HG03097 (cell line): ENCODE data around the gene CDC42EP4.
A peak's percentile ranks its signal among the peaks of the same experiment; 100 is the strongest.
"Not testable (repeated sequence)": the region's sequence is repeated elsewhere in the genome, so short reads cannot be mapped to it uniquely, and the experiment has no call there.

ENCODE experiments used
- ATAC-seq: cut with Tn5 transposase; IDR thresholded peaks from one replicate; pipeline ENCODE4 v1.9.1; 2021; ENCODE audit not compliant: unreplicated experiment, low FRiP score

The CDC42EP4 gene

DNA sequence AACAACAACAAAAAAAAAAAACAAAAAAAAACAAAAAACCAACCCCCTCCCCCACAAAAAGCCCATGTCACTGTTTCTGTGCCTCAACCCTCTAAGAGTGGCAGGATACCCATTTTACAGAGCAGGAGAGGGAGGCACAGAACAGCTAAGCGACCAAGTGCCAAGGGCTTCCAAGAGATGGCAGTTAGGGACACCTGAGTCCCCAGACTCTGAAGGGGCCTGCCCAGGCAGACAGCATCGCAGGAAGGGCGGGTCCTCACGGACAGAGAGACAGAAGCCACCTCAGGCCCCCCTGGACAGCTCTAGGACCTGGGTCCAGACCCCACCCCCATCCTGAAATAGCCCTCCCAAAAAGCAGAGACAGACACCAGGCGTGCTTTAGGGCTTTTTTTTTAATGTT is 28.6 kb downstream of the CDC42EP4 start:
- ATAC-seq, result no peak

DNA sequence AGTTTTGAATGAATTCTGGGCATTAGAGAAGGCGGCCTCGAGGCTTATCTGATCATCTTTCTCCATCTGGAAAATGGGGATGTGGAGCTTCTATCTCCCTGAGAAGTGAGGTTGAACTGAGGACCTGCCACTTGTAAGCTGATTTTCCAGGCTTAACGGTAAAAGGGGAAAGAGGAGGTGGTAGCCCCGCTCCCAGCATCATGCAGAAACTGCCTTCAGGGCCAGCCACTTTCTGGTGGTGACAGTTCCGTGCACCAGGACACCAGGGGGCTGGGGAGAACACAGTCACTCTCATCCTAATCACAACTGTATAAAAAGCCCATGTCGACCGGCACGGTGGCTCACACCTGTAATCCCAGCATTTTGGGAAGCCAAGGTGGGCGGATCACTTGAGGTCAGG is 29.2 kb downstream of the CDC42EP4 start:
- ATAC-seq, result no peak

DNA sequence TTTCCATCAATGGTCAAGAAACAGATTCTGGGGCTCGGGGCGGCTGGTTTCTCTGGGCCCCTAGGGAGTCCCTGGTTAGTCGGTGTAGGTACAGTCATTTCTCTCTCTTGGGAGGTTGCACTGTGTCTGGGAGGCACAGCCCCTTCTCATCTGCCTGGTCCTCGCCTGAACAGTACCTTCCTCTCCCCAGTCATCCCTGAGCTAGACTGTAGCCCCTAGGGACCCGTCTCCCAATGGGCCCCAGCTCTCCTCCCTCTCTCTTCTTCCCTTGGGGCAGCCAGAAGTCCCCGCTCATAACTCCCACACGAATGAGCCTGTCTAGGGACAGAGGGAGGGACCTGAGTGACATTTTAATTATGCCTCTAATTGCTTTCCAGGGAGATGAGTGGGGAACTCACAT is 29.9 kb downstream of the CDC42EP4 start:
- ATAC-seq, result peak; percentile 94

DNA sequence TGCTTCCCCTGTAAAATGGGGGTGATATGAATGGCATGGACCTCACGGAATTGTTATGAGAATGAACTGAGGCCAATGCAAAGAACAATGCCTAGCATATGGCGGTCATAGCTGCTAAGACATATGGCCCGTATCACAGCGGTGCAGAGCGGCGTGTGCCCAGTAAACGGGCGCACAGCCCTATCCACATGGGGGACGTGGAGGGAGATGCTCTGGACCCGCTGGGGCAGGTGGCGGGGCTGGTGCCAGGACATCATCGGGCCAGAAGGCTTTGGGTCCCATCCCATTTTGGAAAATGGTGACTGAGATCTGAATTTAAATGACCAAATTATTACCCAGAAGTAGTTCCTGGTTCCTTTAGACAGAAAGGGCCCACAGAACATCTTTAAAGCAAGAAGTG is 31.6 kb downstream of the CDC42EP4 start:
- no peak for ATAC-seq

DNA sequence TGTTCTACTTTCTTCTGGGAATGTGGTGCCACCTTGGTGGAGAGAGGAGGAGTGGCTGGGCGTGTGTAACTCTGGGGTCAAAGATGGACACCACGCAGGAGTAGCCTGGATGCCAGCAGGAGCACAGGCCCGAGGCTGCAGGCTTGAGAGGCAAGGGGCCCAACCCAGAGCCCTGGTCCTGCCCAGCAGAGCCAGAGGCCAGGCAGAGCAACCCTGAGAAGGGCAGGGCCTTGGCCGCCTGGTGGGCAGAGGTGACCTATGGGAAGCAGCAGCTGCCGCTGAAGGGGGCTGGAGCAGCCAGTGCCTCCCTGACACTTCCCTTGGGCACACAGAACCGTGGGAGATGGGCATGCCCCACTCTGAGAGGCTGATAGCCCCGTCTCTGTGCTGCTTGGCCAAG is 32.1 kb downstream of the CDC42EP4 start:
- no peak for ATAC-seq

DNA sequence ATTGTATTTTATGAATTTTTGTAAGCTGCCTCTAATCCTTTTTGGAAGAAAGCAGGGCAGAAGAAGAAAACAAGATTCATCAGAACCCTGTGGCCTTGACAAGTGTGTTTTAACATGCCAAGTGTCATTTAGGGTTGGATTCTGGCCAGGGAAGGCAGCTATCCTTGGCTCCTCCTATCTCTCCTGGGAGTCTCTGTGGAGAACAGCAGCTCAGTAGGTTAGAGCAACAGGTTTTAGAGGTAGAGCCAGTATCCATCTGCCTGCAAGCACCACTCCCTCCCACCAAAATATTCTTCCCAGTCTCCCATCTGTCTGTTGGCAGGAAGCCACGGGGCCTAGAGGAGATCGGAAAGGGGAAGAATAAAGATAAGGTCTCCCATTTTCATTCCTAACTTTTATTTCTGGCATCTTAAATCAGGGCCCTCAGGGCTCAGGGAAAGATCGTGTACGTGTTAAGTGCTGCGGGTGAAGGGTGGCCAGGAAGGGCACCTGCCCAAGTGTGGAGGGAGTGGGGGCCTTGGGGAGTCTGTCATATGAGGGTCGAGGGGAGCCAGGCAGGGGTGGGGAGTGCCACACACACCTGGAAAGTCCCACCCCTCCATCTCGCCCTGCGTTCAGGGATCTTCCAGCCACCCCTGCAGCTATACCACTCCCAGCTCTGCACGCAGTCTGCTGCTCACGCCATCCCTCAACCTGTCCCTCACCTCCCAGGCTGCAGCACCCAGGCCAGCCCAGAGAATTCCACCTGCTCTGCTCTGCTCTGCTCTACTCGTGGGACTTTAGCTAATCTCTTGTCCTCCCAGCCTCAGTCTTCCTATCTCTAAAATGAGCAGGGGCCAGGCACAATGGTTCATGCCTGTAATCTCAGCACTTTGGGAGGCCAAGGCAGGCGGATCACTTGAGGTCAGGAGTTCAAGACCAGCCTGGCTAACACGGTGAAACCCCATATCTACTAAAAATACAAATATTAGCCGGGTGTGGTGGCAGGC is 33.0 kb downstream of the CDC42EP4 start:
- ATAC-seq, result no peak

DNA sequence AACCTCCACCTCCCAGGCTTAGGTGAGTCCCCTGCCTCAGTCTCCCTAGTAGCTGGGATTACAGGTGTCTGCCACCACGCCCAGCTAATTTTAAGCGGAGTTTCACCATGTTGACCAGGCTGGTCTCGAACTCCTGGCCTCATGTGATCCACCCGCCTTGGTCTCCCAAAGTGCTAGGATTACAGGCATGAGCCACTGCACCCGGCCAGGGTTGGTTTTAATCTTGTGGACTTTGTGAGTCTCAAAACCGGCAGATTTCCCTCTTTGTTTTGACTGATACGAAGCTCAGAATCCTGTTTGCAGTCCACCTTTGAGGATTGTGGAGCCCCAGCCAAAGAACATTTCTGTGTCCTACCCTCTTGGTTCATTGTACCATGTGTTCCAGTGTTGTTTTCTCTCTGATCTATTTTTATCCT is 33.7 kb downstream of the CDC42EP4 start:
- no peak for ATAC-seq

DNA sequence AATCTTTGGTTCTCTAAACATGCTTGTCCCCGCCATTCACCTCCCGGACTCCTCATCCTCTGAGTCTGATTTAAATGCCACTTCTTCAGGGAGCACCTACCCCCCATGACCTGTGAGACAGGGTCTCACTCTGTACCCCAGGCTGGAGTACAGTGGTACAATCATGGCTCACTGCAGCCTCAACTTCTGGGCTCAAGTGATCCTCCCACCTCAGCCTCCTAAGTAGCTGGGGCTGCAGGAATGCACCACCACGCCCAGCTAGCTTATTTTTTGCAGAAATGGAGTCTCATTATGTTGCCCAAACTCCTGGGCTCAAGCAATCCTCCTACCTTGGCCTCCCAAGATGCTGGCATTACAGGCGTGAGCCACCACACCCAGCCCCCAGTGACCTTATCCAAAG is 37.3 kb downstream of the CDC42EP4 start:
- ATAC-seq, result no peak

DNA sequence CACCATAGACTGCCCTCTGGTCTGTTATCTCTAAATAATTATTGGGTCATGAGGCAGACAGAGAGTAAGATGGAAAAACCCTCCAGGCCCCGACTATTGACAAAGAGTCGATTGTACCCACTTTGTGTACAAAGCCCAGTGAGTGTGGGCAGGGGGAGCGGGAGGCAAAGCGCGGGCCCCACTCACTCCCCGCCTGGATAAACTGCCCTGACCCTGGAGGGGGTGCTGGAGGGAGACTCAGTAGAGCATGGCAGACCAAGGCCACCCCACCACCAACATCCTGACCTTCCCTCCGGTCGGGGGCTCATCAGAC is 38.9 kb downstream of the CDC42EP4 start:
- no peak for ATAC-seq

DNA sequence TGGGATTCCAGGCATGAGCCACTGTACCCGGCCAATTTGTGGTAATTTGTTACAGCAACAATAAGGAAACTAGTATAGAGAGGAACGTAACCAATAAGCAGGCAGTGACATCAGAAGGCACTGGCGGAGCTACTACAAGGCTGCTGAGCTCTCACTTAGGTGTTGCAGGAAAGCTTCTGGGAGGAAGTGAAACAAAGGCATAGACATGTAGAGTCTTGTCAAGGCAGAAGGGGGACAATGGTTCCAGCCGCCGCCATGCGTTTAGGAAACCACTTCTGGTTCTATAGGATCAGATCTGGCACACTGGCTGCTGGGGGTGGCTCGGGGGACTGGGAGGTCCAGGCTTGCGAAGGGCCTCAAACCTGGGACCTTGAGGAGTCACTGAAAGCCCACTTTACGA is 40.7 kb downstream of the CDC42EP4 start:
- ATAC-seq, result no peak

DNA sequence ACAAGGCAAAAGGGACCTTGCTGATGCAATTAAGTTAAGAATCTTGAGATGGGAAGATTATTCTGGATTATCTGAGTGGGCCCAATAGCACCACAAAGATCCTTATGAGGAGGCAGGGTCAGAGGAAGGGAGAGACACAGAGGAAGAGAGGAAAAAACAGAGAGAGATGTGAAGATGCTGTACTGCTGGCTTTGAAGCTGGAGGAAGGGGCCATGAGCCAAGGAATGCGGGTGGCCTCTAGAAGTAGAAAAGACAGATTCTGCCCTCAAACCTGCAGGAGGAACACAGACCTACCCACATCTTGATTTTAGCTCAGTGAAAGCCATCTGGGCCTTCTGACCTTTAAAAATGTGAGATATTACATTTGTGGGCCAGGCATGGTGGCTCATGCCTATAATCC is 42.0 kb downstream of the CDC42EP4 start:
- no peak for ATAC-seq

DNA sequence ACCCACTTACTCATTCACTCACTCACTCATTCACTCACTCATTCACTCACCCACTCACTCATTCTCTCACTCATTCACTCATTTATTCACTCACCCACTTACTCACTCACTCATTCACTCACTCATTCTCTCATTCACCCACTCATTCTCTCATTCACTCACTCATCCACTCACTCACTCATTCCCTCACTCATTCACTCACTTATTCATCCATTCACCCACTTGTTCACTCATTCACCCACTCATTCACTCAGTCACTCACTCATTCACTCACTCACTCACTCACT is 42.5 kb downstream of the CDC42EP4 start:
- ATAC-seq, result no peak

DNA sequence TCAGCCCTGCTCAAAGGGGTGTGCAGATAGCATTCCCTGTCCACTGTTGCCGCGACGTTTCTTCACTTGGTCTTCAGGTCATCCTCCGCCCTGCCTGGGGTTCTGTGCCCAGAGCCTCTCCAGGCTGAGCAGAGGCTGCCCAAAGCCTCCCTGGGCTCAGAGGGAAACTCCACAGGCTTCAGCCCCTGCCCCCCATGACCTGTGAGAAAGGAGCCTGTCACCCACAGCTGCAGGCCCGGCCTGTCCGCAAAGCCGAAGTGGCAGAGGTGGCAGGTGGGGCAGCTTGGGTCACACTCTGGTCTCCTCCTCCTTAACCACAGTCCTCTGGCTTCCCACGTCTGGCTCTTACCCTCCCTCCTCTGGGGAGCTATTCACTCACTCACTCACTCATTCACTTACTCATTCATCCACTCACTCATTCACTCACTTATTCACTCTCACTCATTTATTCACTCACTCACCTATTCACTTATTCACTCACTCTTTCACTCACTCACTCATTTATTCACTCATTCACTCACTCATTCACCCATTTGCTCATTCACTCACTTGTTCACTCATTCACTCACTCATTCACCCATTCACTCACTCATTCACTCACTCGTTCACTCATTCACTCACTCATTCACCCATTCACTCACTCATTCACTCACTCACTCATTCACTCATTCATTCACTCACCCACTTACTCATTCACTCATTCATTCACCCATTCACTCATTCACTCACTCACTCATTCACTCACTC is 43.0 kb downstream of the CDC42EP4 start:
- ATAC-seq, result no peak

DNA sequence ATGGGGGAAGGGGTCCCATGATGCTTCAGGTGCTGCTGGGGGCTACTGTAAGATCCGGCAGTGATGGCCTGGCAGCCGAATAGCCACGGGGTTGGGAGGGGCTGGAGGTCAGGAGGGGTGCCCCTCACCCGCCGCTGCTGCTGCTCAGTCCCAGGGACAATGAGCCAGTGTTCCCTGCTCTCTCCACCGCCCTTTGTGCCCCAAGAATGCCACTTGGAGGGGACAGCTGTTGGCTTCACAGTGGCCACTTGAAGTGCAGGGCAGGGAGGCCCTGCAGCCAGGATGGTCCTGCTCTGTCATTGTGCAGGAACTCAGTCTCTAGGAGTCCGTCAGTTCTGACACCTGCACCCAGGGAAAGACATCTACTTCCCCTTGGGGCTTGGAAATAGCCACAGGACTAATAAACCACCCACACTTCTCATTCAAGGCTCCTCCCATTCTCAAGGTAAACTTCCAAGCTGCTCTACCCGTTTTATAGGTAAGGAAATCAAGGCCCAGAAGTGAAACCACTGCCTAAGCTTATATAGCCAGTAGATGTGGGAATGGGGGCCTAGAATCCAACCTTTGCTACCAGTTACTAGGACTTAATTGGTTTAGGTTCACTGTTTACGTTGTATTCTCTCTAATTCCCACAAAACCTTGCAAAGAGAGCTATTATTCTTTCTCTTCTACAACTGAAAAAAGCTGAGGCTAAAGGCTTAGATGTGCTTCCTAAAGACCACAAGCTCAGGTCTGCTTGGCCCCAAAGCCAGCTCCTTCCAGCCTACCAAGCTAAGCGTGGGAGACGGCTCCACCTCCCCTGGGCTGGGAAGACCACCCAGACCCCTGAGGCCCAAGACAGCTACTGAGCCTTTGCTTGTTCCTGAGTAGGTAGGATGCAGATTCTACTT is 43.9 kb downstream of the CDC42EP4 start:
- ATAC-seq, result no peak

DNA sequence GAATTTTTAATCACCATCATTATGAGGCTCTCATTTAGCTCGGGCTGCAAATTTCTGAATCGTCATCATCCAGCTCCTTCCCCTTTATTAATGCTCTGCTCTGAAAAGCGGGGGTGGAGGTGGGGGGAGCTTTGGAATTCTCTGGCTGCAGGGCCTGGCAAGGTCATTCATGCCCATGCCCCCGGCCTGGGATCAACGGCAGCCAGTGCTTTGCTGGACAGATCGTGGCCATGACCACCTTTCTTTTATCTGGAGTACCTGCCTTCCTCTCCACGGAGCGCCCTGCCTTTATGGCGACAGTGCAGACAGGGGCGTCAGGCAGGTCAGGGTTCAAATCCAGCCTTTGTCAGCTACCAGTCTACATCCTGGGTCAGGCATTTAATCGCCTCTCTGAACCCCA is 45.0 kb downstream of the CDC42EP4 start:
- no peak for ATAC-seq

DNA sequence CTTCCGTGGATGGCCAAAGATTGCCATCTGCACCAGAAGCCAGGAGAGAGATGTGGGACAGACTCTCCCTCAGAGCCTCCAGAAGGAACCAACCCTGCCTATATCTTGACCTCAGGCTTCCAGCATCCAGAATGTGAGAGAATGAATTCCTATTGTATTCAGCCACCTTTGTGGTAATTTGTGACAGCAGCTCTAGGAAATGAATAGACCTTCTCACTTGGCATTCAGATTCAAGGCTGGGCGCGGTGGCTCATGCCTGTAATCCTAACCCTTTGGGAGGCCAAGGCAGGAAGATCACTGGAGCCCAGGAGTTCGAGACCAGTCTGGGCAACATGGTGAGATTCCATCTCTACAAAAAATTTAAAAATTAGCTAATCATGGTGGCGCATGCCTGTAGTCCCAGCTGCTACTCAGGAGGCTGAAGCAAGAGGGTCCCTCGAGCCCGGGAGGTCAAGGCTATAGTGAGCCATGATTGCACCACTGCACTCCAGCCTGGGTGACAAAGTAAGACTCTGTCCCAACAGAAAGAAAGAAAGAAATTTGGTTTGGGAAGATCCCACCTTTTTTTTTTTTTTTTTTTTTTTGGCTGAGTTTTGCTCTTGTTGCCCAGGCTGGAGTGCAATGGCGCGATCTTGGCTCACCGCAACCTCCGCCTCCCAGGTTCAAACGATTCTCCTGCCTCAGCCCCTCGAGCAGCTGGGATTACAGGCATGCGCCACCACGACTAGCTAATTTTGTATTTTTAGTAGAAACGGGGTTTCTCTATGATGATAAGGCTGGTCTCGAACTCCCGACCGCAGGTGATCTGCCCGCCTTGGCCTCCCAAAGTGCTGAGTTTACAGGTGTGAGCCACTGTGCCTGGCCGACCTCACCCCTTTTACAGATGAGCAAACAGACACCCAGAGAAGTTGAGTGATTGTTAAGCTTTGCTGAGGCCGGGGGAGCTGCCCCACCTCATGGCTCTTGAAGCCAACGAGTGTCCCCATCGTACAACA is 45.9 kb downstream of the CDC42EP4 start:
- no peak for ATAC-seq

DNA sequence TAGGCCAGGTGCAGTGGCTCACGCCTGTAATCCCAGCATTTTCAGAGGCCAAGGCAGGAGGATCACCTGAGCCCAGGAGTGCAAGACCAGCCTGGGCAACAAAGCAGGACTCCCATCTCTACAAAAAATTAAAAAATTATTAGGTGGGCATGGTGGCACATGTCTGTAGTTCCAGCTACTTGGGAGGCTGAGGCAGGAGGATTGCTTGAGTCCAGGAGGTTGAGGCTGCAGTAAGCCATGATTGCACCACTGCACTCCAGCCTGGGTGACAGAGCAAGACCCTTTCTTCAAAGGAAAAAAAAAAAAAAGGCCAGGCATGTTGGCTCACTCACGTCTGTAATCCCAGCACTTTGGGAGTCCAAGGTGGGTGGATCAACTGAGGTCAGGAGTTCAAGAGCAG is 47.4 kb downstream of the CDC42EP4 start:
- not testable (repeated sequence) for ATAC-seq

DNA sequence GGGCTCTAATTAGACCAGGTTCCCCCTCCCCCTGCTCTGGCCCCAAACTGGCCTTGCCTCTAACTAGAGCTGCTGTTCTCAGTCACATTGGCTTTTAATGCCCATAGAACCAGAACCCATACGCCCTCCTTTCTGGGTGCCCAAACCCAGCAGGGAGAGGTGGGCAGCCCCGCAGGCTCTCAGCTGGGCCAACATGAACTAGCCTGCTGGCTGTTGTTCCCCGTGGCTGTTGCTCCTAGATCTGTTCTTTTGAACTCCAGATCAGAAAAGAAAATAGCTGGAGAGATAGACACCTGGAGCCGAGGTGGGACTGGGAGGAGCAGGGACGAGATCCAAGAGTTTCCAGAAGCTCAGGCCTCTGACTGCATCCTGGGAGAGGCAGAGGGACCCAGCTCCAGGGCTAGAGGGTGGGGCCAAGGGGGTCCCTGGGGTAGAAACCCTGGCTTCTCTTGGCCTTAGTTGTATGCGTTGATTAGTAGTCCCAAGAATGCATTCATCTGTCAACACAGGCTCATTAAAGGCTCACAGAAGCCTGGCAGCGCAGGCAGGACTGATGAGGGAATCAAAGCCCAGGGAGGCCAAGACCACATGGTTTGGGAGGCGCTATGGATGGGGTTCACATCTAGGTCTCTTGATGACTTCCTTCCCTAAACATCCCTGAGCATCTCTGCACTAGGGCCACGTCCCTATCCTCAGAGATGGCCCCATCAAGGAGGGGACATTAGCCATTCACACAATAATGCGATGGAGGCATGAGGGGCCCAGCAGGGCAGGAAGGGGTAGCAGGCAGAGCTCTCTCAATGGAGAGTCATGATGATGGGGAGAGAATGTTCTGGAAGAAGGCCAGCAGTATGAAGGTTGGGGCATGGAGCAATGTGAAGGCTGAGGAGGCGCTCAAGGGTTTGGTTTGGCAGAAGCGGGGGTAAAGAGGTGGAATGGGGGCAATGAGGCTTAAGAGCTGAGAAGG is 48.8 kb downstream of the CDC42EP4 start:
- ATAC-seq, result no peak
